Liver (tissue), 9 donors: ENCODE data around the gene SGCB. TPM values are rescaled to one million over a fixed set of nuclear protein-coding genes. Genes with fewer than 3 reads are reported as not detected.

ENCODE experiments used
- DNase-seq: peaks from one replicate; pipeline ENCODE4 v3.0.0-alpha.2; 2017; ENCODE audit warnings: low spot score
- H3K27ac ChIP-seq, 2 donors: one replicate each; pipeline ENCODE4 v1.7.0; 2013; ENCODE audit warnings: inconsistent platforms in 2 of 2, low read length in 2 of 2, control low read depth in 1 of 2, low read depth in 1 of 2, mild to moderate bottlenecking in 1 of 2
- H3K27me3 ChIP-seq, 4 donors: one replicate each; pipeline versions ENCODE4 v1.6.1 to v1.7.0; 2013; ENCODE audit warnings: low read length in 3 of 4, inconsistent platforms in 1 of 4, mild to moderate bottlenecking in 1 of 4, moderate library complexity in 1 of 4; ENCODE audit not compliant: control insufficient read depth in 4 of 4, insufficient read depth in 4 of 4
- H3K36me3 ChIP-seq, 4 donors: one replicate each; pipeline versions ENCODE4 v1.6.1 to v1.7.0; 2013; ENCODE audit warnings: low read length in 3 of 4, mild to moderate bottlenecking in 3 of 4, low read depth in 1 of 4, moderate library complexity in 1 of 4; ENCODE audit not compliant: control insufficient read depth in 4 of 4, insufficient read depth in 3 of 4
- H3K4me1 ChIP-seq, 4 donors: one replicate each; pipeline versions ENCODE4 v1.6.1 to v1.7.0; 2013; ENCODE audit warnings: low read length in 3 of 4, mild to moderate bottlenecking in 3 of 4, moderate library complexity in 1 of 4; ENCODE audit not compliant: control insufficient read depth in 4 of 4, insufficient read depth in 4 of 4
- H3K4me3 ChIP-seq, 3 donors: one replicate each; pipeline versions ENCODE4 v1.6.1 to v1.7.0; 2013; ENCODE audit warnings: low read length in 3 of 3, control low read depth in 1 of 3, low read depth in 1 of 3, mild to moderate bottlenecking in 1 of 3
- H3K9ac ChIP-seq, 2 donors: one replicate each; pipeline ENCODE4 v1.7.0; 2013; ENCODE audit warnings: low read length in 2 of 2, mild to moderate bottlenecking in 2 of 2, moderate library complexity in 2 of 2, control low read depth in 1 of 2, low read depth in 1 of 2
- H3K9me3 ChIP-seq, 4 donors: one replicate each; pipeline versions ENCODE4 v1.6.1 to v1.7.0; 2013; ENCODE audit warnings: low read length in 3 of 4; ENCODE audit not compliant: control insufficient read depth in 4 of 4
- EGR1 ChIP-seq, 2 donors: IDR thresholded peaks; 2 replicates each; pipeline ENCODE4 v1.6.1; 2016 to 2018; ENCODE audit warnings: antibody characterized with exemption in 2 of 2, low read depth in 2 of 2
- FOXA1 ChIP-seq: IDR thresholded peaks from 2 replicates; pipeline ENCODE4 v1.6.1; 2016; ENCODE audit warnings: antibody characterized with exemption
- FOXA2 ChIP-seq: IDR thresholded peaks from 2 replicates; pipeline ENCODE4 v1.6.1; 2016; ENCODE audit warnings: antibody characterized with exemption
- GABPA ChIP-seq, 2 donors: IDR thresholded peaks in 1 of 2; conservative IDR thresholded peaks in 1 of 2; 2 replicates each; pipeline ENCODE4 v1.6.1; 2016; ENCODE audit warnings: antibody characterized with exemption in 2 of 2, mild to moderate bottlenecking in 1 of 2, moderate library complexity in 1 of 2
- HNF4A ChIP-seq, 2 donors: conservative IDR thresholded peaks; 2 replicates each; pipeline ENCODE4 v1.6.1; 2016; ENCODE audit warnings: antibody characterized with exemption in 2 of 2, mild to moderate bottlenecking in 2 of 2
- HNF4G ChIP-seq: IDR thresholded peaks from 2 replicates; pipeline ENCODE4 v1.6.1; 2016; ENCODE audit warnings: antibody characterized with exemption
- JUND ChIP-seq, 2 donors: IDR thresholded peaks; 2 replicates each; pipeline ENCODE4 v1.6.1; 2016; ENCODE audit warnings: antibody characterized with exemption in 2 of 2
- NR2F2 ChIP-seq: IDR thresholded peaks from 2 replicates; pipeline ENCODE4 v1.6.1; 2016; ENCODE audit warnings: antibody characterized with exemption
- RAD21 ChIP-seq, 2 donors: IDR thresholded peaks; 2 replicates each; pipeline ENCODE4 v1.6.1; 2016; ENCODE audit warnings: antibody characterized with exemption in 2 of 2, mild to moderate bottlenecking in 2 of 2
- RXRA ChIP-seq, 2 donors: IDR thresholded peaks; 2 replicates each; pipeline ENCODE4 v1.6.1; 2017 to 2018; ENCODE audit warnings: antibody characterized with exemption in 2 of 2, mild to moderate bottlenecking in 1 of 2
- SP1 ChIP-seq: IDR thresholded peaks from 2 replicates; pipeline ENCODE4 v1.6.1; 2018; ENCODE audit warnings: antibody characterized with exemption, mild to moderate bottlenecking
- TAF1 ChIP-seq: conservative IDR thresholded peaks from 2 replicates; pipeline ENCODE4 v1.6.1; 2016; ENCODE audit warnings: antibody characterized with exemption, mild to moderate bottlenecking
- YY1 ChIP-seq: IDR thresholded peaks from 2 replicates; pipeline ENCODE4 v1.6.1; 2016; ENCODE audit warnings: antibody characterized with exemption, mild to moderate bottlenecking
- WGBS: extraction: QIAGEN DNeasy Blood & Tissue Kit; methylation state at CpG from one replicate; pipeline ENCODE4 v1.1.7; 2013; 5-methylcytosine and 5-hydroxymethylcytosine counted together
- polyA plus RNA-seq, 2 donors: library from polyadenylated mRNA; stranded (reverse) in 1 of 2; unstranded in 1 of 2; fragments of 200-250 nt in 1 of 2; fragments of >200 nt in 1 of 2; fragmentation: Nextera tagmentation in 1 of 2; extraction: Ambion mirVana in 1 of 2; gene quantifications; one replicate each; pipeline versions ENCODE4 v1.2.1 to v1.2.3, GENCODE V29; 2013 to 2015
- total RNA-seq, 2 donors: library from RNA; depleted of rRNA; stranded (reverse); fragments of >200 nt; gene quantifications; one replicate each; pipeline ENCODE4 v1.2.3, GENCODE V29; 2014
- TF ChIP-seq, protein P1 (sequence below): IDR thresholded peaks from 2 replicates; pipeline ENCODE4 v1.6.1; 2016; ENCODE audit warnings: antibody characterized with exemption
- TF ChIP-seq, protein P2 (sequence below): IDR thresholded peaks from 2 replicates; pipeline ENCODE4 v1.6.1; 2016; ENCODE audit warnings: antibody characterized with exemption
- TF ChIP-seq, protein P3 (sequence below): fragments of 150-350 bp; IDR thresholded peaks from 2 replicates; pipeline ENCODE4 v1.5.1; 2017; ENCODE audit warnings: improper control_type of control experiment, low read depth, low read length; ENCODE audit not compliant: missing input control
- TF ChIP-seq, protein P4 (sequence below): IDR thresholded peaks from 2 replicates; pipeline ENCODE4 v1.6.1; 2016; ENCODE audit warnings: antibody characterized with exemption, mild to moderate bottlenecking
- donor health status: healthy.
- donor health status: healthy.
- donor health status: healthy.
- donor health status: healthy.
- donor health status: healthy.

Gene SGCB
- total and polyA plus RNA-seq, 4 donors: 2.0 to 5.4 (median 3.3) TPM

DNA sequence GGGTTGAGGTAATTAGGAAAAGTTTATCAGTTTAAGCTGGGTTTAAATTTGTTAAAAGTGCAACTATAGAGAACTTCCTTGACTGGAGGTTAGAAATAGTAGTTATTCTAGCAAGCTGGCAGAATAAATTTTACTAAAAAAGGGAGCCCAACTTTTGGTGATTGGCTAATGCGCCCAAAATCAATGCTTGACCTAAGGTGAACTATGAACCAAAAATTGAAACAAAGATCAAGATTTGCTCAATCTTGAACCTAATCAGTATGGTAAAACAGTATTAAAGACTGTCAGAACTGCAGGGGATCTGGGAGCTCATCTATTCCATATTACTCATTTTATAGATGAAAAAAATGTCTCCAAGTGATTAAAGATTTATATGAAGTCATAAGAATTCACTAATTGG lies 6.9 kb upstream of the SGCB start:
- H3K27me3 ChIP-seq: peaks cover 0 to 2% (median 0%) of the 10 kb centered on the region in 4 donors

DNA sequence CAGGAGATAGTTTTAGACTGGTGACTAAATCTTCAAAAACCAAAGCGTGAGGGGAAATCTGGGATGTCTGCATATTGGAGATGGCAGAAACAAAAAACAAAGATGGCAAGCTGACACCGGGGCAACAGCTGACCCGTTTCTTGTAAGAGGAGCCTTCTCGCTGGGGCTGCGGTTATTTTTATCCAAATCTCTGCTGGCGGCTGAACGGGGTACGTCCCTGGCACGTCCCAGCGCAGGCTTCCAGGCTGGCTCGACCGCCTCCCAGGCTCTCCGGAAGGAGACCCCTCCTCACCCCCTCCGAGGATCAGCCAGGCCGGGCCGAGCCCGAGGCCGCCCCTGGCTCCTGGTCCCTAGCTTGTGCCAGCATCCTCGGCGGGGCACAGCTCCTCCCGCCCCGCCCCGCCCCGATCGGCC lies 403 bp downstream of the SGCB start:
- Histone ChIP-seq H3K9me3 (no peaks in the 10 kb centered on the region), H3K36me3 (no peaks in the 10 kb centered on the region), H3K9ac (no peak overlapping the region), H3K4me1 (peaks cover 2 to 16% (median 7%) of the 10 kb centered on the region in 4 donors), H3K27ac (no peak overlapping the region), H3K4me3 (peak overlapping the region; percentile 58 to 98 (median 73)), H3K27me3 (peaks cover 0 to 2% (median 0%) of the 10 kb centered on the region in 4 donors)
- WGBS: 3% methylated on average over 25 of the region's 25 CpGs
- TF ChIP-seq FOXA1 (no peak), SP1 (no peak), GABPA (IDR thresholded peaks at IDR 0.05 in 1 of 2, conservative IDR thresholded peaks at IDR 0.05 in 1 of 2) (no peak), YY1 (peak; percentile 17), NR2F2 (no peak)
- TF ChIP-seq, protein P1, sequence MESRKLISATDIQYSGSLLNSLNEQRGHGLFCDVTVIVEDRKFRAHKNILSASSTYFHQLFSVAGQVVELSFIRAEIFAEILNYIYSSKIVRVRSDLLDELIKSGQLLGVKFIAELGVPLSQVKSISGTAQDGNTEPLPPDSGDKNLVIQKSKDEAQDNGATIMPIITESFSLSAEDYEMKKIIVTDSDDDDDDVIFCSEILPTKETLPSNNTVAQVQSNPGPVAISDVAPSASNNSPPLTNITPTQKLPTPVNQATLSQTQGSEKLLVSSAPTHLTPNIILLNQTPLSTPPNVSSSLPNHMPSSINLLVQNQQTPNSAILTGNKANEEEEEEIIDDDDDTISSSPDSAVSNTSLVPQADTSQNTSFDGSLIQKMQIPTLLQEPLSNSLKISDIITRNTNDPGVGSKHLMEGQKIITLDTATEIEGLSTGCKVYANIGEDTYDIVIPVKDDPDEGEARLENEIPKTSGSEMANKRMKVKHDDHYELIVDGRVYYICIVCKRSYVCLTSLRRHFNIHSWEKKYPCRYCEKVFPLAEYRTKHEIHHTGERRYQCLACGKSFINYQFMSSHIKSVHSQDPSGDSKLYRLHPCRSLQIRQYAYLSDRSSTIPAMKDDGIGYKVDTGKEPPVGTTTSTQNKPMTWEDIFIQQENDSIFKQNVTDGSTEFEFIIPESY: no peak
- TF ChIP-seq, protein P2, sequence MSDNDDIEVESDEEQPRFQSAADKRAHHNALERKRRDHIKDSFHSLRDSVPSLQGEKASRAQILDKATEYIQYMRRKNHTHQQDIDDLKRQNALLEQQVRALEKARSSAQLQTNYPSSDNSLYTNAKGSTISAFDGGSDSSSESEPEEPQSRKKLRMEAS: no peak
- DNase-seq: no peak

More for the DNA sequence above, 6.9 kb upstream of the SGCB start:
- H3K4me3 ChIP-seq: no peak overlapping the region
- H3K9ac ChIP-seq: no peak overlapping the region
- TF ChIP-seq FOXA2 (no peak), JUND (IDR thresholded peaks at IDR 0.05) (no peak), HNF4A (conservative IDR thresholded peaks at IDR 0.05) (peak; percentile 29 to 36), RXRA (IDR thresholded peaks at IDR 0.05) (peak; percentile 69 to 72)
- H3K36me3 ChIP-seq: no peaks in the 10 kb centered on the region
- no peak for DNase-seq
- H3K9me3 ChIP-seq: no peaks in the 10 kb centered on the region
- peaks cover 0 to 8% (median 4%) of the 10 kb centered on the region in 4 donors for H3K4me1 ChIP-seq
- 37% methylated on average over 1 of the region's 1 CpG for WGBS
- H3K27ac ChIP-seq: no peak overlapping the region

DNA sequence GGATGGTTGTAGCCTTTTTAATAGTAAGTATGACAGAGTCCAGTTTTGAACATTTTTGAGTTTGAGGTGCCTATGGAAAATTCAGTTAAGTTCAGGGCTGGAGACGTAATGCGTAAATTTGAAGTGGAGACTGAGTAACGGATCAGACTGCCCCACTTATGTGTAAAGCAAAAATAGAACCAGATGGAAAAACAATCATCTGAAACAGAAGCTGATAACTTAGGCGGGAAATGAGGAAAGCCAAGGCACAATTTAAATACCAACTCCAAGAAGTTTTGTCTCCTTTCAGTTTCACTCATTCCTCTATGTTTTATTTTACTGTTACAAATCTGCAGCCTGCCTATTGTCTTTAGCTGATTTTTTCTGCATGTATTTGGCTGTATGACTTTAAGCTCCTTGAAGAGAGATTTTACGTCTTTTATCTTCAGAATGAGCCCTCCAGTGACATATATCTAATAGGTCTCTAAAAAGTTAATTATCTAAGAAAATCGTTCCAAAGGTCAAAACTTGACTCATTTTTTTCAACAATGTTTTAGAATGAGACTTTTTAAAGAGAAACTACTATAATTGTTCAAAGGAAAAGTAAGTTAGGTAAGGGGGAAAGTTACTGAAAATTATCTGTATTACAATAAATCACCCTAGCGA lies 1.1 kb downstream of the SGCB start:
- H3K4me3 ChIP-seq: peak overlapping the region in 2 of 3 donors; percentile 58 to 98
- H3K9me3 ChIP-seq: no peaks in the 10 kb centered on the region
- WGBS: 53% methylated on average over 7 of the region's 7 CpGs
- TF ChIP-seq, protein P3, sequence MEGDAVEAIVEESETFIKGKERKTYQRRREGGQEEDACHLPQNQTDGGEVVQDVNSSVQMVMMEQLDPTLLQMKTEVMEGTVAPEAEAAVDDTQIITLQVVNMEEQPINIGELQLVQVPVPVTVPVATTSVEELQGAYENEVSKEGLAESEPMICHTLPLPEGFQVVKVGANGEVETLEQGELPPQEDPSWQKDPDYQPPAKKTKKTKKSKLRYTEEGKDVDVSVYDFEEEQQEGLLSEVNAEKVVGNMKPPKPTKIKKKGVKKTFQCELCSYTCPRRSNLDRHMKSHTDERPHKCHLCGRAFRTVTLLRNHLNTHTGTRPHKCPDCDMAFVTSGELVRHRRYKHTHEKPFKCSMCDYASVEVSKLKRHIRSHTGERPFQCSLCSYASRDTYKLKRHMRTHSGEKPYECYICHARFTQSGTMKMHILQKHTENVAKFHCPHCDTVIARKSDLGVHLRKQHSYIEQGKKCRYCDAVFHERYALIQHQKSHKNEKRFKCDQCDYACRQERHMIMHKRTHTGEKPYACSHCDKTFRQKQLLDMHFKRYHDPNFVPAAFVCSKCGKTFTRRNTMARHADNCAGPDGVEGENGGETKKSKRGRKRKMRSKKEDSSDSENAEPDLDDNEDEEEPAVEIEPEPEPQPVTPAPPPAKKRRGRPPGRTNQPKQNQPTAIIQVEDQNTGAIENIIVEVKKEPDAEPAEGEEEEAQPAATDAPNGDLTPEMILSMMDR: no peak
- TF ChIP-seq, protein P2: no peak
- TF ChIP-seq NR2F2: no peak
- TF ChIP-seq GABPA (IDR thresholded peaks at IDR 0.05 in 1 of 2, conservative IDR thresholded peaks at IDR 0.05 in 1 of 2): no peak
- no peak for TF ChIP-seq TAF1
- TF ChIP-seq RXRA (IDR thresholded peaks at IDR 0.05): no peak
- TF ChIP-seq, protein P4, sequence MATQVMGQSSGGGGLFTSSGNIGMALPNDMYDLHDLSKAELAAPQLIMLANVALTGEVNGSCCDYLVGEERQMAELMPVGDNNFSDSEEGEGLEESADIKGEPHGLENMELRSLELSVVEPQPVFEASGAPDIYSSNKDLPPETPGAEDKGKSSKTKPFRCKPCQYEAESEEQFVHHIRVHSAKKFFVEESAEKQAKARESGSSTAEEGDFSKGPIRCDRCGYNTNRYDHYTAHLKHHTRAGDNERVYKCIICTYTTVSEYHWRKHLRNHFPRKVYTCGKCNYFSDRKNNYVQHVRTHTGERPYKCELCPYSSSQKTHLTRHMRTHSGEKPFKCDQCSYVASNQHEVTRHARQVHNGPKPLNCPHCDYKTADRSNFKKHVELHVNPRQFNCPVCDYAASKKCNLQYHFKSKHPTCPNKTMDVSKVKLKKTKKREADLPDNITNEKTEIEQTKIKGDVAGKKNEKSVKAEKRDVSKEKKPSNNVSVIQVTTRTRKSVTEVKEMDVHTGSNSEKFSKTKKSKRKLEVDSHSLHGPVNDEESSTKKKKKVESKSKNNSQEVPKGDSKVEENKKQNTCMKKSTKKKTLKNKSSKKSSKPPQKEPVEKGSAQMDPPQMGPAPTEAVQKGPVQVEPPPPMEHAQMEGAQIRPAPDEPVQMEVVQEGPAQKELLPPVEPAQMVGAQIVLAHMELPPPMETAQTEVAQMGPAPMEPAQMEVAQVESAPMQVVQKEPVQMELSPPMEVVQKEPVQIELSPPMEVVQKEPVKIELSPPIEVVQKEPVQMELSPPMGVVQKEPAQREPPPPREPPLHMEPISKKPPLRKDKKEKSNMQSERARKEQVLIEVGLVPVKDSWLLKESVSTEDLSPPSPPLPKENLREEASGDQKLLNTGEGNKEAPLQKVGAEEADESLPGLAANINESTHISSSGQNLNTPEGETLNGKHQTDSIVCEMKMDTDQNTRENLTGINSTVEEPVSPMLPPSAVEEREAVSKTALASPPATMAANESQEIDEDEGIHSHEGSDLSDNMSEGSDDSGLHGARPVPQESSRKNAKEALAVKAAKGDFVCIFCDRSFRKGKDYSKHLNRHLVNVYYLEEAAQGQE: no peak
- no peak for TF ChIP-seq RAD21 (IDR thresholded peaks at IDR 0.05)
- no peak for TF ChIP-seq HNF4A (conservative IDR thresholded peaks at IDR 0.05)
- no peak for TF ChIP-seq FOXA1
- TF ChIP-seq SP1: no peak
- no peak for TF ChIP-seq EGR1 (IDR thresholded peaks at IDR 0.05; ENCODE audit: low read depth in 2 of 2)
- TF ChIP-seq HNF4G: no peak
- TF ChIP-seq, protein P1: no peak

More for the DNA sequence above, 1.1 kb downstream of the SGCB start:
- Histone ChIP-seq H3K27me3 (peaks cover 0 to 2% (median 0%) of the 10 kb centered on the region in 4 donors), H3K36me3 (no peaks in the 10 kb centered on the region), H3K27ac (no peak overlapping the region), H3K4me1 (peaks cover 2 to 16% (median 7%) of the 10 kb centered on the region in 4 donors), H3K9ac (no peak overlapping the region)
- no peak for DNase-seq
